Stimulated activated CD4-positive, alpha-beta T cell treated with anti-CD3 and anti-CD28 coated beads, Interleukin-2, amount 100 ng/mL, for 4 hours (primary cell): ENCODE measurements around the gene SLC2A9.
"Not testable (repeated sequence)": the region's sequence is repeated elsewhere in the genome, so short reads cannot be mapped to it uniquely, and the experiment has no call there.

Experiments used
- DNase-seq: peaks from one replicate; pipeline ENCODE4 v3.0.0-alpha.2; 2020; ENCODE audit warnings: low read depth

The SLC2A9 gene

DNA sequence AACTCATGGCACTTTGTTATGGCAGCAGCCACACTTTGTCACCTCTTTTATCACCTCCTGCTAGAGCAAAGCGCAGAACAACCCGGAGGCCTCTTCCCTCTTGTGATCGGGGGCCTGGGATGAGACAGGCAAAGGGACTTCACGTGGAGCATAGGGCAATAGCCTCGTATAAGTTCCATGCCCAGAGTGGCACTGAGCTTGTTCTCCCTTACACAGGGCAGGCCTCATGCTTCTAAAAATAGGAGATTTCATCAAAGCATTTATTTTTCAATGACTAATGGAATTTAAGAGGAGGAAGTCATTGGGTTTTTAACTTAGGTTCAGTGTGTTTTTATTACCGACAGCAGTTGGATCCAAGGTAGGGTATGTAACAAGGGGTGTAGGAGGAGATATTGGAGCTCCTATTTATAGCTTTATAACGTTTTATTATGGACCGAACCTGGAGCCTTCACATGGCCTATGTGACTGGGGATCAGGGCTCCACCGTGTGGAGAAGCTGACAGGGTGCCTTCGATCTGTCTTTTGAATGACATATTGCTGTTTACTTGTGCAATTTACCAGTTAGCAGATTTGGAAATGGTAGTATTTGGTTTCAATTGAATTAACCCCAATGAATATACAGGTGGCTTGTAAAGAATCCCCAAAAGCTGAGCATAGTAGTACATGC lies 93.8 kb downstream of the SLC2A9 start:
- no peak for DNase-seq

DNA sequence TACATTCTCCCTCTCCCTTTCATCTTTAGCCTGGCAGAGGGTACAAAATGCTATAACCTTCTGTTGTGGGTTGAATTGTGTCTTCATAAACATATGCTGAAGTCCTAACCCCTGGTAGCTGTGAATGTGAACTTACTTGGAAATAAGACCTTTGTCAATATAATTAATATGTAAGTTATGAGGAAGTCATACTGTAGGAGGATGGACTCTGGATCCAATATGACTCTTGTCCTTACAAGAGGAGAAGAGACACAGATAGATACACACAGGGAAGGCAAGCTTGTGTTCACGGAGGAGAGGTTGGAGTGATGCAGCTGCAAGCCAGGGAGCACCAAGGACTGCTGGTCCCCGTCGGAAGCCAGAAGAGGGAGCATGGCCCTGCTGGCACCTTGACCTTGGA lies 94.7 kb downstream of the SLC2A9 start:
- no peak for DNase-seq

DNA sequence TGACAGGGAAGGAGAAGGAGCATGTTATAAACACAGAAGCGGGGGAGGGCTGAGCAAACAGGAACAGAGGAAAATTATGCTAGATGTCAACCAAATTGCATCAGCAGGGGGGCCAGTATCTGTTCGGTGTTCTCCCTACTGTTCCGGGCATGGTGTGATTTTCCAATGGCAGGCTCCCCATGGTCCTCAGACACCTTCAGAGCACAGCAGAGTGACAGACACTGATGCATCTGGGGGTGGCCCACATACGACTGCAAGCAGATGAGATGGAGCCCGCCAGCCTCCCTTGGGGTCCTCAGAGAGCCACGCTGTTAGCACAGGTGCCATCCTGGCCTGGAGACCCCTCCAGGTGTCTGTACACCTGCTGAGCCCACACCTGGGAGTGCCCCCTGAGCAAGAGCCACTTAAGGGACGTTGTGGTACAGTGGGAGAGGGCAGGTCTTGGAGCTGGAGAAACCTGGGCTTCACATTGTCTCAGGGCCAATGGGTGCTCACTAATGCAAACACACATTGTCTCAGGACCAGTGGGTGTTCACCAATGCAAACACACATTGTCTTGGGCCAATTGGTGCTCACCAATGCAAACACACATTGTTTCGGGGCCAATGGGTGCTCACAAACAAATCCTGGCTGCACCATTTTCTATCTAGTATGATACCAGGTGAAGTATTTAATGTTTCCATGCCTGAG lies 95.4 kb downstream of the SLC2A9 start:
- DNase-seq = no peak

DNA sequence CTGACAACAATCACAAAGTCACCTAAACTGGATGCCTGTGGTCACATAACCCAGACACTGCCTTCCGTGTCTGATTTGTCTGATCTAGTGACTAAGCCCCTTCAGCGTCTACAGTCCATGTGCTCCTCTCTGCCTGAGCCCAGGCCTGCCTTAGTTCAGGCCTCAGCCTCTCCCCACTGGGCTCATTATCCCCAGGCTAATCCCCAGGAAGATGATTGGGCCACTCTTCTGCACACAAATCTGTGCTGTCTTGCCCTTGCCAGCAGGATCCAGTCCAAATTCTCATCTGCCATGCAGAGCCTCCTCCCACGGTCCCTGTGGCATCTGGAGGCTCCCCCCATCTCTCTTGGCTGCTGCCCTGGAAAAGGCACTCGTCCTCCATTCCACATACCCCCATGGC lies 96.5 kb downstream of the SLC2A9 start:
- DNase-seq = no peak

DNA sequence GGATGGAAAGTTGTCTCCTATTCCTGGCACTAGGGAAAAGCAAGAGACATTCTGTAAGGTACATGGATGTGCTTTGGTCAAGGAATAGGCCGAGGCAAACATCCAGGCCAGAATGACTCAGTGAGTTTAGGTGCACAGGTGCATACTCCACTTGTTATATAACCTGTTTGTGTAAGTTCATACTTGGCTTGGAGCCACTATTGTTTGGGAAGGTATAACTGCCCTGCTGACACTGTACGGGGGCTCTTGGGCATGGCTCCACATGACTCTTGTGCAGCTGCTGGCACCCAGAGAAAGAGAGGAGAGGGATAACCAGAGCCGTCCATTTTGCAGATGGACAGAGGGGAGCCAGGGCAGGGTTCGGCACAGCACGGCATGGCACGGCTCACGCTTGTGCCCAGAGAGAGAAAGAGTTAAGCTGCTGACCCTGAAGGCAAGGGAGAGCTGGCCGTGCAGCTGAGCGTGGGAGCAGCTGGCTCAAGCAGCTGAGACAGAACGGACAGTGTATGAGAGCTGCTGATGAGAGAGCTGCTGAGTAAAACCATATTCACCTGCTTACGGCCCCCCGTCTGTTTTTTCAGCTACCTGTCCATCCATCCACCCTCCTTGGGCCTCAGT lies 98.0 kb downstream of the SLC2A9 start:
- DNase-seq = no peak

DNA sequence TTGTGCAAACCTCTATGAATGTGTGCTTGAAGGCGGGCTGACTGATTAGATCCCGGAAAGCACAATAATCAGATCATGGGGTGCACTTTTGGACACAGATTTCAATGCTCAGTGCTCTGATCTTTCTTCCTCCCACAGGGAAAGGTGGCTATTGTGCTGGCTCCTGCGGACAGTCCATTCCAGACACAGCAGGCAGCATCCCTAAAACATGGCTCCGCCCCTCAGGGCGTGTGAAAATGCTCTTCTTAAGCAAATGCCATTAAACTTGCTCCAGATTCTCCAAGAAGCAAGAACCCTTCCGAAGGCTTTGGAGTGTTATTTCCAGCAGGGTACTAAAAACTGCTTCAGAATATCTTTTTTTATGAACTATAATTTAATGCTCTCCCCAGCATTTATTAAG lies 100.0 kb downstream of the SLC2A9 start:
- DNase-seq = no peak

DNA sequence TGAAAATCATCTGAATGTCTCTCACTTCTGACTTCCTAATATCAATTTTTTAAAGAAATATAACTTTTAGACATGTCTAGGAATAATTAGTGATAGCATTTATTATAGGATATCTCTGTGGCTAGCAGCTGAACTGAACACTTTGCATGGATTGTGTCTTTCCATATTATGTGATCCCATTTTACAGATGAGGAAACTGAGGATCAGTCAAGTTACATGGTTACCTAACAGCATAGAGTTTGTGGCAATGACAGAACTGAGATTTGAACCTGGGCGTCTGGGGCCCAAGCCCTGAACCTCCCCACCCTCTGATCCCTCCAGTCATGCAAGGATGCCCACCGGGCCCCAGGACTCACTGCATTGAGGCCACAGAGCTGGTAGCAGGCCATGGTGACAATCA lies 101.3 kb downstream of the SLC2A9 start:
- DNase-seq = no peak

DNA sequence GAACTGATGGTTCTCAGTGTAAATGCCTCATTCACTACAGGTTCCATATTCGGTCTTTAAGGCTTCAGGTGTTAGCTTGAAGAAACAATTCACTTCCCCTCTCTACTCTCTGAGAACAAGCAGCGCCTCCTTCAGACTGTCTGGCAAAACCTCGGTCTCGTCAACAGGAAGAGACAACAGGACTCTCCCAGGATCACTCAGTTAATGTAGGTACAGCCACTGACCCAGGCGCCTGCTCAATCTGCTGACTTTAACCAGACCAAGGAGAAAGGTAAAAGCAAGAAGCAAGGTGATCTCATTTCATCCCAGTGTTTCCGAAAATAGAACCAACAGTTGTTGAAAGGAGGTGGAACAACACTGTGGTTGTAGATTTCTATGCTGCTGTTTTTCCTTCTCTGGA lies 102.2 kb downstream of the SLC2A9 start:
- DNase-seq = no peak

DNA sequence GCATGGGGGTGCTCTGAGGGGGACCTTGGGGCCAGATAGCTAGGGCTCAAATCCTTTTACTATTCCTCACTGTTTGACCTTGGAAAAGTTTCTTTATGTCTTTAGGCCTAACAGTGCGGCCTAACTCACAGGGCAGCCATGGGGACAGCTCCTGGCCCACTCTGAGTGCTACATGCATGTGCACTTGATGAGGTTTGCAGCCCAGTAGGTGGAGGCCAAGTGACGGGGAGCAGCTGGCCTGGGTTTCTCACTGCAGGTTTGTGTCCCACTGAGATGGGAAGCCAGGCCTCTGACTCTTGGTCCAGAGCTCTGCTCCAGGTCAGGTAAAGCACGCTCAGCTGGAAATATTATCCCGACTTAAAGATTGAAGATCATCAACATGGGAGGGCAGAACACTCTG lies 102.8 kb downstream of the SLC2A9 start:
- DNase-seq = no peak

DNA sequence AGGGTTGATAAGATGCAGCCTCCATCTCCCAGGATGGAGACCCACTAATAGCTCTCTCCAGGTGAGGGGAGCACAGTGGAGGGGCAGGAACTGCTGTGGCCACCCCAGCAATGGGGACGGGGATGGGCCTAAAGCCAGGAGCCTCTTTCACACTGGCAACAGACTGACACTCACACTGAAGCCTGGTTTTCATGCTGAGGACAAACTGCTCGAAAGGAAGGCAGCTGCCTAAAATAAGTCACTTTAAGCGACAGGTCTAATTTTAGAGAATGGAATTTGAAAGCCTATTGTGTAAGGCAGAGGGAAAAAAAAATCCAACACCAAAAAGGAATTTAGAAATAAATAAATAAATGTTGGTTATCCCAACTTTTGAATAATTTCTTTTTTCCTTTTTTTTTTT lies 104.4 kb downstream of the SLC2A9 start:
- no peak for DNase-seq

DNA sequence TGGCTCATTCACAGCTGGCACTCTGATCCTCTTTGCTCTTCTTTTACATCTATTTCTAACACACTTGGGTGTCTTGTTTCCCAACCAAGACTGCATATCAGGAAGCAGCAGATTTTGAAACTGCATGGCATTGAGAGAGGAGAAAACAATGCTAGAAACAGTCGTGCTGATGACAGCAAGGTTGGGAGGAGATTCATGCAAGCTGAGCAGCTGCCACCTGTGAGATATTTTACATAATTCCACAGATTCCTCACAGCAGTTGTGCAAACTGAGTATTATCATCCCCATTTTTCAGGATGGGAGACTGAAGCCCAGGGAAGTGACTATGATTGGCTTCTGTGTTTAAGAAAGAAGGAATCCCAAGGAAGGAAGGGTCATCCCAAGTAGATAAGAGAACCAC lies 105.0 kb downstream of the SLC2A9 start:
- no peak for DNase-seq

DNA sequence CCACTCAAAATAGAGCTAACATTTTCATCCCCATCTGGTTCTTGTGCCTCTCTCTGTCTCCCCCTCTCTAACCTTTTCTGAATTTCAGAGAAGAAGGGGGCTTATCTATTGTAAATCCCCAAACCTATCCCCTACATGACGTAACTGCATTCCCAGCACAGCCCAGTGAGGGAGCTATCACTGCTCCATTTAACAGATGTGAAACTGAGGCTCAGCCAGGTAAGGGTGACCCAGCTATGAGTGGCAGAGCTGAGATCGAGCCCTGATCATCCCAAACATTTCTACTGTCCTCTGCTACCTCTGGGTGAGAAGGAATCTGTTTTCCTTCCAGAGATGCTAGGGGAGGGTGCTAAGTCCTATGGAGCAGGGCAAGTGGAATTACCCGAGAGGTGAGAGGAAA lies 107.5 kb downstream of the SLC2A9 start:
- no peak for DNase-seq

DNA sequence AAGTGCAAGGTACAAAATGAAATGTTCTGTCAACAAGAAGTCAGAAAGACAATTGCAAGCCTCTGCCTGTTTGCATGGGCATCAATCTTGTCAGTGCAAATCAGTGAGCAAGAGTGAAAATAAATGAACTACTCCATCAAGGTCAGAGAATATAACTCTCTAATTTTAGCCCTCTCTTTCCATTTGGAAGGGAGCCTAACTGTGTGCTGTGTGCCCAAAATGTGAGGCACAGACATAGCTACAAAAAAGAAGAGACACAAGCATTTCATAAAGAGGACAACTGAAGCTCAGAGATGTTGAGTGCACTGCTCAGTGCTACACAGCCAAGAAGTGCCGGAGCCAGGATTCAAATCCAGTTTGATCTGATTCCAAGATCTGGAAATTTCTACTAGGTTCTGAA lies 114.3 kb downstream of the SLC2A9 start:
- no peak for DNase-seq

DNA sequence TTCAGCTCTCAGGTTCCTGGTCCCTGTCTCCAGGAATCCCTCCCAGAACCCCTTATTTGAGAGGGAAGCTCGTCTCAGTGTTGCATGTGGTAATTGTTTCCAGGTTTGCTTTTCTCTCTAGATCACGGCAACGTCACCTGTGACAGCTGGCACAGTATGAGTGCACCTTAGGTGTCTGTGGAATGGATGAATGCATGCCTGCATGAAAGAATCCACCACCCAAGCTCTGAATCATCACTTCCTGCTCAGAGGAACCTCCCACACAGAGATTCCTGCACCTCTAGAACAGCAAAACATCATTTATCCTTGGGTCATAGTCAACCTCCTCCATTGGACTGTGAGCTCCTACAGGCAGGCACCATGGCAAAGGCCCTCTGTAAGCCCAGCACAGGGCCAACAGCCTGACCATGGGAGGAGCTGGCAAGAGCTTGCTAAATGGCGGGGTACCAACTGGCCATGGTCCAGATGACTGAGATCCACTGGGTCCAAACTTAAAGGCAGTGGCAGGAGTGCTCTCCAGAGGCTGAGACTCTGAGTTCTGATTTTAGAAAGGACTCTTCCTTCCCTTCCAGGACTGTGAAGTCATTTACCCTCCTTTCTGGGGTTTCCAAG lies 116.2 kb downstream of the SLC2A9 start:
- DNase-seq = no peak

DNA sequence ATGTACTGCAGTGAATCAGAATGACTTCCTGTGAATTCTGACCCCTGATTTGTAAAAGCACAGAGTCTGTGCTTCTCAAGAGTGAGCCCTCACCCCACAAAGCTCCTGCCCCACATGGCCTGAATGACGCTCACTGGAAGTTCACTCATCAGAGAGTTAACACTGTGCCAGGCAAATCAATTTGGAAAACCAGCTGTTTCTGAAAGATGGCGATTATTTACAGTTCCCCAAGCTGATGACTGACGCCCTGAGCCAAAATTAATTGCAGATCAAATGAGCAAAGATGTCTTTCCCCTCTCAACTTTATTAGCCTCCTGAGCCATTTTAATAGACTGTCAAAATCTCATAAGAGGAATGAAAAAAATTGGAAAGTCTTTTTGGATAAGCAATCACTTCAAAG lies 118.0 kb downstream of the SLC2A9 start:
- no peak for DNase-seq

DNA sequence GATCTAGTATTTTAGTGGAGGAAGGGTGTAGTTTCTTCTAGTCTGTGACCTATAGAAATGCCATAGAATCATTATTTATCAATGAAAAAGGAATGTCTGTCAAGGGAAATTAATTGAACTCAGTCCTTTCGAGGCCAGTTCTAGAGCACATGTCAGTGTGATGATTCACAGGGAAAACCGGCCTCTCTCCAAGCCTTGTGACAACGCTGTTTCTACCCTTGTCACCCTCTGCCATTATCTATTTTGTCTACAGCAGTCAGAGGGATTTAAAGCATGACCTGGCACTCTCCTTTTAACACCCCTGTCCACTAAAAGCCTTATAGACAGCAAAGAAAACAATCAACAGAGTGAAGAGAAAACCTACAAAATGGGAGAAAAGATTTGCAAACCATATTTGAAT lies 120.0 kb downstream of the SLC2A9 start:
- no peak for DNase-seq

DNA sequence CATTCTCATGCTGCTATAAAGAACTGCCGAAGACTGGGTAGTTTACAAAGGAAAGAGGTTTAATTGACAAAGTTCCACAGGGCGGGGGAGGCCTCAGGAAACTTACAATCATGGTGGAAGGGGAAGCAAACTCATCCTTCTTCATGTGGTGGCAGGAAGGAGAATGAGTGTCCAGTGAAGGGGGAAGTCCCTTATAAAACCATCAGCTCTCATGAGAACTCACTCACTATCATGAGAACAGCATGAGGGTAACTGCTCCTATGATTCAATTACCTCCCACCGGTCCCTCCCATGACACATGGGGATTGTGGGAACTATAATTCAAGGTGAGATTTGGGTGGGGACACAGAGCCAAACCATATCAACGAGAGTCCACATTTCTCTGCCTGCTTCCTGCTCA lies 120.7 kb downstream of the SLC2A9 start:
- not testable (repeated sequence) for DNase-seq

DNA sequence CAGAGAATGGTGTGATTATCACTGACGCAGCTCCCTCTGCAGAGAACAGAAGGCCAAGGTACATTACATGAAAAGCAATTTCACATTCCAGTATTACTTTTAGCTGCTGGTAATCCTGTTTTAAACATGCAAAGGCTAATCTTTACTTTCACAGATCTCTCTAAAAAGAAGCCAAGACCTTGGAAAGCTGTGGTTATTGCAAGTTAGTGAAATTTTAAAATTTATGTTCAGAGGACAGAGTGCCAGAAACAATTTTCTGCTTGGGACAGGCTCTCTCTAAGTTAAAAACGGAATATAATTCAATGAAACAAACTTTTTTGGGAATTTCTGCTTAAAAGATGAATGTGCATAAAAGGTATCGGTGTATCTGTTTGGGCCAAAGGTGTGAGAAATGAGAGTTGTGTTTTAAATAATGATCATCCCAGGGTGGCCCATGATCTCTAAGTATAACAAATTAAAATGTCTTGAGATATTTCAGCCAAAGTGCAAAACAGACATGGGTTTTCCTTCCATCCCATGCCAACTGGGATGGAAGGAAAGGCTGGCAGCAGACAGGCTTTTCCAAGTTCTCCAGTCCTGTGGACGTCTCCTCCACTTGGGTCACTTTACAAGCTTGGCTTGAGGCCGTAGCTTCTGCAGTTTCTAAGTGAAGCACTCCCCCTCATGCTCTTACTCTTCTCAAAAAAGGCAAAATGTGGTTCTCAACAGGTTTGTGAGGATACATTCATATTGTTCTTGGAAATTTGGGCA lies 121.8 kb downstream of the SLC2A9 start:
- DNase-seq = no peak

DNA sequence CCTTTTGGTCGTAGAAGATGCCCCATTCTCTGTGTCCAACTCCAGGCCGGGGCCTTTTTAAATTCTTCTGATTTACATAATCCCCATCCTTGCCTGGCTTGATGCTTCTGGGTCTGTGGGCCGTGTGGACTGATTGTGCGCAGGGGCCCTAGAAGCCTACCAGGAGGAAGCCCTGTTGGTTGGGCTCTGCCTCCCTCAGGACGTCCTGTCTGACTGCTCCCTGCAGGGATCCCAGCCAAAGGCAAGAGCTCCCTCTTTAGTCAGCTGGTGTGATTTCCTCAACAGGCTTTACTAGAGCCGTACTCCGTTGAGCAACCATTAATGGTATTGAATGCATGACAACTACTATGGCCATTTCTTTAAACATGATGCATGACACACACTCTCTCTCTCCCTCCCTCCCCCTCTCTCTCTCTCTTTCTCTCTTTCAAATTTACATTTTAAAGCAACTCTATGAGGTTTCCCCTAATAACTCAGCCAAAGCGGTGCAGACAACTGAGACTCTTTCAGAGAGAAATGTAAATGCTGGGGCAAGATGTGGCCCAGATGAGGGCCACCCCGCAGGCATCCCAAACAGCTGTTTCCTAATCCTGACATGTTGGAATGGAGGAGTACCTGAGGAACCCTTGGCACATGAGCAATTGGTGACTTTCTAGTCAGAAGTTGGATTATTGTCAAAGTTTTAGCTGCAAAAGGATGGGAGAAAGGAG lies 122.5 kb downstream of the SLC2A9 start:
- no peak for DNase-seq

DNA sequence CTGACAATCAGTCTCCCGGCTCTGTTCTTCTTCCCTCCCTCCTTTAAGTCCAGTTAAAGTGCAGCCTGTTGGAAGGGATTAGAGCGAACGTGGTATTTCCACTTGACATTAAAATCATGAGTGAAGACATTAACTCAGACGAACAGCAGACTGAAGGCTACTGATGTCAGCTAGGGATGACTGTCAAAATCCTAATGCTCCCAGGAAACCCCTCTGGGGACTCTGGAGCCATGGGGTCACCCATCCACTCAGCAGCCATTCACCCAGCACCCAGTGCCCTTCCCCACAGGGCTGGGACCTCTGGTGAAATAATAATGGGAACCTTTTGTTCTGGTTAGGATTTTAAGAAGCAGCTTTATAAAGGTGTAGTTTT lies 126.0 kb downstream of the SLC2A9 start:
- DNase-seq = no peak

DNA sequence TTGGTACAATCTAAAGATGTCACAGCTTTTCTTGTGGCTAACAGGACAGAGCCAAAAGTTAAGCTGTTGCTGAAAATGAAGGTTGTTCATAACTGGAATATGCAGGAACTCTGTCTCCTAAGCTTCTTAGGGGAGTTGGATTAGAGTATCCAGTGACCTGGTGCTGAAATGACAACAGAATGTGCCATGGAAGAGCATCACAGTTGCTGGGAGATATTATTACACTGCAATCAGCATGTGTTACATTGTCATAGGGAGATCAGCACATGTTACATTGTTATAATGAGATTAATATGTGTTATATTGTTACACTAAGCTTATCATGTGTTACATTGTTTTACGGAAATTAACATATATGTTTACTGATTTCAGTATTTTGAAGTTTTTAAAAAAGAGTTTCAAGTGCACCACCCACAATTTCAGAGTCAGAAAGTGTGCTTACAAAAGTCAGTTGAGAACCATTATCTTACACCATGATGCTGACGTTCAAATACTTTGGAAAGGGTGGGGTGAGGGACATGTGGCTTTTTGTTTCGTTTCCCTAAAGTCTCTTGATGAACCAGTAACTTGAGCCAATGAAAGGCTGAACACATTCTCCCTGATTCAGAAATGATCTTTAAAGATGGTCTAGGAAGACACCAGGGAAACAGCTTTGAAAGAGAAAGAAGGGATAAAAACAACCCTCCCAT lies 126.5 kb downstream of the SLC2A9 start:
- no peak for DNase-seq
